ENCODE measurements around the gene MRPL55. TPM values are rescaled to one million over a fixed set of nuclear protein-coding genes. Genes with fewer than 3 reads are reported as not detected.

Gene MRPL55
- total RNA-seq, 1 experiment from 2014 or later = 76.6 TPM

DNA sequence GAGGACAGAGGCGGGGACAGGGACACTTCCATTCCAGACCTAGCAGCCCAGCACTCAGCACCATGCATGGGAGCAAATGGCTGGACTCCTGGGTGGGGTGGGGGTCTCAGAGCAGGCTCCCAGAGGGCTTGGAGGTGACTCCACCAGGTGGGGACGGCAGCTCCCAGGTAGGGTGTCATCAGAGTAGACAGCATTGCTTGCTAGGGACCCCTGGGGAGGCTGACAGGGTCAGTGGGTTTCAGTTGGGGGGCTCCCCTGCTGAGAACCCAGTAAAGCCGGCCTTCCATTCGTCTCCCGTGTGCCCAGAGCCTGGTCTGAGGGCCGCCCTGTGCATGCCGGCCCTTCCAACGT is 35.9 kb upstream of the MRPL55 start:
- H4K20me1 ChIP-seq (ENCODE audit: insufficient read depth, low read depth, low read length) = peaks cover 21% of the 10 kb centered on the region
- H3K4me3 ChIP-seq (ENCODE audit: low read length) = no peak overlapping the region
- no peaks in the 10 kb centered on the region for H3K9me2 ChIP-seq (replicated peaks; ENCODE audit: insufficient read depth, low read length)
- H3K27me3 ChIP-seq (ENCODE audit: low read length) = no peaks in the 10 kb centered on the region
- H2AFZ ChIP-seq (ENCODE audit: low read length) = no peak overlapping the region
- H3K79me2 ChIP-seq (ENCODE audit: low read length) = peaks cover 59% of the 10 kb centered on the region
- H3K27ac ChIP-seq (ENCODE audit: low read length) = no peak overlapping the region
- no peak for DNase-seq
- H3K4me2 ChIP-seq (ENCODE audit: low read depth, low read length, poor library complexity, severe bottlenecking) = no peak overlapping the region
- no peak overlapping the region for H3K9ac ChIP-seq (ENCODE audit: low read length)
- peaks cover 14% of the 10 kb centered on the region for H3K4me1 ChIP-seq (ENCODE audit: low read length)
- H3K9me3 ChIP-seq (ENCODE audit: low read length) = no peaks in the 10 kb centered on the region
- no peaks in the 10 kb centered on the region for H3K36me3 ChIP-seq (ENCODE audit: insufficient read depth, low read length)

DNA sequence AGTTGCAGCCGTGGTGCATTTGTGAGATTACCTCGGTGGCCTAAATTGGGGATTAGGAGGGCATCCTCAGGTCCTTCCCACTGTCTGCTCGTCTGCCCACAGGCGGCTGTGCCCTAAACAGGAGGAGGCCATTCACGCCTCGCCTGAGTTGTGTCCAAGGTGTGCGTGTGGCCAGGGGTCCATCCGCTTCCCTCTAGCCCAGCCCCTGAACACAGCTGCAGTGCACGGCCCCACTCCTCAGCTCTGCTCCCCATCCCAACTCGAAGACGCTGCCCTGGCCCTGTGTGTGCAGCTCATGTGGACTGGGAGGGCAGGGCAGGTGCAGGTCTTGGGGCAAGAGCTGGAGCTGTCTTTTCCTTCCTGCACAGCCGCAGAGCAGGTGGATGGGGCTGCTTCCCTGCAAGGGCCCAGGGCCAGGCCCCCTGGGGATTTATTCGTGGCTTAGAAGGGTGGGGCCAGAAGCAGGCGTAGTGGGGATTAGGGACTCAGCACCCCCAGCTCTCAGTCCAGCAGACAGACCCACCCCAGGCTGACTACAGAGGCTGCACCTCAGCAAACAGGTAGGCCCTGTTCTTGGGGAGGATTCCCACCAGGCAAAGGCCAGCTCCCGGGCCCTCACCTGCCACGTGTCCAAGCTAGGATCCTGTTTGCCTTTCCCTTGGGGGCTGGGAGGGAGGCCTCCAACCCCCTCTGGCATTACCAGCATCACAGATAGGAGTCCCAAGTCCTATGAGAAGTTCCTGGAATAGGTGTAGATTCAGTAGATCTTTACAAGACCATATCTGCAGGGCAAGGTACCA is 35.3 kb upstream of the MRPL55 start:
- H4K20me1 ChIP-seq (ENCODE audit: insufficient read depth, low read depth, low read length) = peaks cover 21% of the 10 kb centered on the region
- no peak overlapping the region for H3K27ac ChIP-seq (ENCODE audit: low read length)
- no peaks in the 10 kb centered on the region for H3K27me3 ChIP-seq (ENCODE audit: low read length)
- H3K36me3 ChIP-seq (ENCODE audit: insufficient read depth, low read length) = no peaks in the 10 kb centered on the region
- no peak overlapping the region for H3K9ac ChIP-seq (ENCODE audit: low read length)
- peaks cover 14% of the 10 kb centered on the region for H3K4me1 ChIP-seq (ENCODE audit: low read length)
- H3K9me3 ChIP-seq (ENCODE audit: low read length) = no peaks in the 10 kb centered on the region
- H2AFZ ChIP-seq (ENCODE audit: low read length) = no peak overlapping the region
- peaks cover 59% of the 10 kb centered on the region for H3K79me2 ChIP-seq (ENCODE audit: low read length)
- no peaks in the 10 kb centered on the region for H3K9me2 ChIP-seq (replicated peaks; ENCODE audit: insufficient read depth, low read length)
- DNase-seq = no peak
- H3K4me3 ChIP-seq (ENCODE audit: low read length) = no peak overlapping the region
- H3K4me2 ChIP-seq (ENCODE audit: low read depth, low read length, poor library complexity, severe bottlenecking) = no peak overlapping the region

DNA sequence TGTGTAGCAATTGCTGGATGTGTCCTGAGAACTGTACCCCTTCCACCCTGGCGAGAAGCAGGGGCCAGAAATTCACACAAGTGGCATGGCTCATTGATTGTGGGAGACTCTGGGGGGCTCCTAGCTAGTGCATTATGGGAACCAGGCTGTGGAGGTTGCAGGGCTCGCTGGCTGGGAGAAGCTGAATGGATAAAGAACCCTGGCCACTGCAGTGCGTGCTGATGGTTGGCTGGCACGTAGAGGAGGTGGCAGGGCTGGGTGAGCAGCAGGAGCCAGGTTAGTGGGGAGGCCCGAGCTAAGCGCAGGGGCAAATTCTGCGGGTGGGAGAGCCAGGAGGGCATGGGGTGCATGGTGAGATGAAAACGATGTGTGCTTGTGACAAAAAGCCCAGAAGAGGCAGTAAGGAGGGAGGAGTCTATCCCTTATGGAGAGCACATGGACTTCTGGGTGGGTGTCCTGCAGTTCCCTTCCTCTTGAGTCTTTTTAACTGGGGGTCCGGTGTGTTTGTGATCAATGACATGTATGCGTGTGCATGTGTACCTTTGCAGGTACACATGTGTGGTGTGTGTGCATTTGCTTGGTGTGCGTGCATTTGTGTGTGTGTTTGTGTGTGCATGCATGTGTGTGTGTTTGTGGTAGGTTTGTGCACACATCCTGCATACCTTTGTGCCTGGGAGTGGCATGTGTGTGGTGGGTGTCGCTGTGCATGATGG is 34.5 kb upstream of the MRPL55 start:
- no peak overlapping the region for H2AFZ ChIP-seq (ENCODE audit: low read length)
- H3K27me3 ChIP-seq (ENCODE audit: low read length) = no peaks in the 10 kb centered on the region
- no peak for DNase-seq
- no peaks in the 10 kb centered on the region for H3K9me3 ChIP-seq (ENCODE audit: low read length)
- H3K9me2 ChIP-seq (replicated peaks; ENCODE audit: insufficient read depth, low read length) = no peaks in the 10 kb centered on the region
- H3K9ac ChIP-seq (ENCODE audit: low read length) = no peak overlapping the region
- H3K36me3 ChIP-seq (ENCODE audit: insufficient read depth, low read length) = no peaks in the 10 kb centered on the region
- no peak overlapping the region for H3K27ac ChIP-seq (ENCODE audit: low read length)
- no peak overlapping the region for H3K4me3 ChIP-seq (ENCODE audit: low read length)
- H4K20me1 ChIP-seq (ENCODE audit: insufficient read depth, low read depth, low read length) = peaks cover 21% of the 10 kb centered on the region
- H3K4me1 ChIP-seq (ENCODE audit: low read length) = peaks cover 19% of the 10 kb centered on the region
- H3K79me2 ChIP-seq (ENCODE audit: low read length) = peaks cover 59% of the 10 kb centered on the region
- H3K4me2 ChIP-seq (ENCODE audit: low read depth, low read length, poor library complexity, severe bottlenecking) = no peak overlapping the region

- Histone ChIP-seq H3K9me2 (replicated peaks; ENCODE audit: insufficient read depth, low read length) (no peaks in the 10 kb centered on the region), H3K9ac (ENCODE audit: low read length) (peak overlapping the region; percentile 89; the same call in 1 of the 2 replicates), H3K27ac (ENCODE audit: low read length) (no peak overlapping the region), H3K79me2 (ENCODE audit: low read length) (peaks cover 59% of the 10 kb centered on the region), H3K4me3 (ENCODE audit: low read length) (no peak overlapping the region), H3K9me3 (ENCODE audit: low read length) (no peaks in the 10 kb centered on the region), H3K4me1 (ENCODE audit: low read length) (peaks cover 28% of the 10 kb centered on the region), H3K27me3 (ENCODE audit: low read length) (no peaks in the 10 kb centered on the region), H2AFZ (ENCODE audit: low read length) (no peak overlapping the region), H3K4me2 (ENCODE audit: low read depth, low read length, poor library complexity, severe bottlenecking) (no peak overlapping the region), H3K36me3 (ENCODE audit: insufficient read depth, low read length) (no peaks in the 10 kb centered on the region), H4K20me1 (ENCODE audit: insufficient read depth, low read depth, low read length) (peaks cover 21% of the 10 kb centered on the region)
- DNase-seq = no peak
Measured at GRCh38 chr1:228142701-228143136, 33.6 kb upstream of the MRPL55 start.

GRCh38 chr1:228142155-228142691 is 33.1 kb upstream of the MRPL55 start:
- no peaks in the 10 kb centered on the region for H3K36me3 ChIP-seq (ENCODE audit: insufficient read depth, low read length)
- DNase-seq = no peak
- no peaks in the 10 kb centered on the region for H3K9me3 ChIP-seq (ENCODE audit: low read length)
- H2AFZ ChIP-seq (ENCODE audit: low read length) = no peak overlapping the region
- H3K27ac ChIP-seq (ENCODE audit: low read length) = no peak overlapping the region
- H3K4me2 ChIP-seq (ENCODE audit: low read depth, low read length, poor library complexity, severe bottlenecking) = peak overlapping the region; percentile 92
- no peaks in the 10 kb centered on the region for H3K9me2 ChIP-seq (replicated peaks; ENCODE audit: insufficient read depth, low read length)
- peaks cover 21% of the 10 kb centered on the region for H4K20me1 ChIP-seq (ENCODE audit: insufficient read depth, low read depth, low read length)
- peaks cover 30% of the 10 kb centered on the region for H3K4me1 ChIP-seq (ENCODE audit: low read length)
- H3K79me2 ChIP-seq (ENCODE audit: low read length) = peaks cover 59% of the 10 kb centered on the region
- peak overlapping the region; percentile 89 for H3K9ac ChIP-seq (ENCODE audit: low read length)
- H3K27me3 ChIP-seq (ENCODE audit: low read length) = no peaks in the 10 kb centered on the region
- H3K4me3 ChIP-seq (ENCODE audit: low read length) = peak overlapping the region; percentile 98; the same call in 1 of the 2 replicates

DNA sequence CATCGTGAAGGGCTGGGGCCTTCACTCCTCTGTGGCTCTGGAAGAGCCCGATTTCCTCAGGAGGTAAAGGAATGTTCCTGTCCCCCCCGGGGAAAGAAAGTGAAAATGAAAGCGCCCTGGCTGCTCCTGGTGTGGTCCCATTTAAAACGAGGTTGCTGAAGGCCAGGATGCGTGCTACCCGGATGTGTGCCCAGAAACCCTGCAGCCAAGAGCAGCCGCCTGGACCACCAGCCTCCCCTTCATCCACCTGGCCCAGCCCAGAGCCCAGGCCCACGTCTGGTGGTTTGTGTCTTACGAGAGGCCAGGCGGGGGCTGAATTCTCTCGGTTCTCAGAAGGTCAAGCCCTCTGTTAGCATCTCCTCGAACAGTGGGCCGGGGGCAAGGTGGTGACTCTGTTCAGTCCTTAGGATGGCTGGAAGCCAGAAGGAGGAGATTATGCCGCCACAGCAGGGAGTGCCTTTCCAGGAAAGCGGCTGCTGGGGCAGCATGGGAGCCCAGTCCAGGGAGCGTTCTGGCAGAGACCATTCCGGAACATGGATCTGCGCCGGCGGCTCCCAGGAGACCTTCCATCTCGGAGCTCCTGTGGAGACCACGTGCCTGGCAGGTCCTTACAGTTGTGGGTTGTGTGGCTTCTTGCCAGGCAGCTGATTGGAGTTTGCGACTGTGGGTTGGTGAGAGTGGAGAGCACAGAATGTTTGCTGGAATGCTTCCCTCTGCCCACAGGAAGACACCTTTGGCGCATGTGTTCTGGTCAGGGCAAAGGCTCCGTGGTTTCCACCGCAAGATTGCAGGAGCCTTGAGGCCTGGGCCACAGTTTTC is 32.3 kb upstream of the MRPL55 start:
- peak overlapping the region; percentile 92 for H3K4me2 ChIP-seq (ENCODE audit: low read depth, low read length, poor library complexity, severe bottlenecking)
- H3K9me3 ChIP-seq (ENCODE audit: low read length) = no peaks in the 10 kb centered on the region
- peaks cover 30% of the 10 kb centered on the region for H3K4me1 ChIP-seq (ENCODE audit: low read length)
- peak overlapping the region; percentile 89 for H3K9ac ChIP-seq (ENCODE audit: low read length)
- no peak overlapping the region for H2AFZ ChIP-seq (ENCODE audit: low read length)
- no peak overlapping the region for H3K27ac ChIP-seq (ENCODE audit: low read length)
- H4K20me1 ChIP-seq (ENCODE audit: insufficient read depth, low read depth, low read length) = peaks cover 21% of the 10 kb centered on the region
- peaks cover 59% of the 10 kb centered on the region for H3K79me2 ChIP-seq (ENCODE audit: low read length)
- no peaks in the 10 kb centered on the region for H3K9me2 ChIP-seq (replicated peaks; ENCODE audit: insufficient read depth, low read length)
- H3K4me3 ChIP-seq (ENCODE audit: low read length) = peak overlapping the region; percentile 98
- DNase-seq = no peak
- no peaks in the 10 kb centered on the region for H3K27me3 ChIP-seq (ENCODE audit: low read length)
- no peaks in the 10 kb centered on the region for H3K36me3 ChIP-seq (ENCODE audit: insufficient read depth, low read length)

DNA sequence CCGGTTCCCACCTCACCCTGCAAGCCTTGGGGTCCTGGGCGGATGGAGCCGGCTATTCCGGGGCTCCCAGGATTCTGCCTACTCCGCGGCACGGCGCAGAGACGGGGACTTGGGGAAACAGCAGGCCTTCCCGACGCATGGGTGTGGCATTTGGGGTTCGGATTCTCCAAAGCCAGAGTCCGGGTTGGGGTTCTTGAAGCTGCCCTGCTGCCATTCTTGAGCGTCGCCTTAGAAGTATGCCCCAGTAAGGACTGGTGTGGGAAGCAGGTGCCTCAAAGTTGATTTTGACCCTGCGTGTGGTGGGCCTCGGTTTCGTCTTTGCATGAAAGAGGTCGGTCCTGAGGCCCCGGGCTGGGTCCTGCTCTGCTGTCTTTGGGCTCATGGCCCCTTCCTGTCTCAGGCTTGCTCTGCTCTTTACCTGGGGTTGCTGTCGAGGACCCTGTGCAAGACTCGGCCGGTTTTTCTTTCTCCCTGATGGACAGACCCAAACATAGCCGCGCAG is 31.7 kb upstream of the MRPL55 start:
- peaks cover 30% of the 10 kb centered on the region for H3K4me1 ChIP-seq (ENCODE audit: low read length)
- H3K27ac ChIP-seq (ENCODE audit: low read length) = no peak overlapping the region
- peaks cover 55% of the 10 kb centered on the region for H3K79me2 ChIP-seq (ENCODE audit: low read length)
- H2AFZ ChIP-seq (ENCODE audit: low read length) = no peak overlapping the region
- no peaks in the 10 kb centered on the region for H3K9me3 ChIP-seq (ENCODE audit: low read length)
- H3K9ac ChIP-seq (ENCODE audit: low read length) = peak overlapping the region; percentile 89
- H4K20me1 ChIP-seq (ENCODE audit: insufficient read depth, low read depth, low read length) = peaks cover 21% of the 10 kb centered on the region
- H3K4me3 ChIP-seq (ENCODE audit: low read length) = peak overlapping the region; percentile 98
- H3K4me2 ChIP-seq (ENCODE audit: low read depth, low read length, poor library complexity, severe bottlenecking) = peak overlapping the region; percentile 92
- H3K9me2 ChIP-seq (replicated peaks; ENCODE audit: insufficient read depth, low read length) = no peaks in the 10 kb centered on the region
- DNase-seq = no peak
- no peaks in the 10 kb centered on the region for H3K36me3 ChIP-seq (ENCODE audit: insufficient read depth, low read length)
- no peaks in the 10 kb centered on the region for H3K27me3 ChIP-seq (ENCODE audit: low read length)

Data from Karpas-422 (cell line).